T-helper 17 cell (primary cell): Measurements from ENCODE around the gene SUSD3. TPM values are rescaled to one million over a fixed set of nuclear protein-coding genes. Genes with fewer than 3 reads are reported as not detected.
A peak's percentile ranks its signal among the peaks of the same experiment; 100 is the strongest.
"Not testable (repeated sequence)": the region's sequence is repeated elsewhere in the genome, so short reads cannot be mapped to it uniquely, and the experiment has no call there.

Experiments
- ATAC-seq: fragments of 150-1000 bp; cut with Tn5 transposase; 2 replicates; pipeline ENCODE4 v1.10.0; 2021; ENCODE audit warnings: mild to moderate bottlenecking, moderate library complexity
- DNase-seq, 3 donors: peaks; one replicate each; pipeline versions ENCODE4 v3.0.0 to v3.0.0-alpha.2; 2020 to 2021
- H3K9me3 ChIP-seq: one replicate; pipeline ENCODE4 v1.7.0; 2013; ENCODE audit warnings: low read length, mild to moderate bottlenecking; ENCODE audit not compliant: control insufficient read depth, poor library complexity, severe bottlenecking
- H3K27ac Mint-ChIP-seq: one replicate; pipeline ENCODE4 v1.8.0; 2022; ENCODE audit warnings: mild to moderate bottlenecking, moderate library complexity, mixed read lengths
- H3K27me3 Mint-ChIP-seq: one replicate; pipeline ENCODE4 v1.8.0; 2022; ENCODE audit warnings: mixed read lengths
- H3K36me3 Mint-ChIP-seq: one replicate; pipeline ENCODE4 v1.8.0; 2022; ENCODE audit warnings: low read depth, mixed read lengths
- H3K4me1 Mint-ChIP-seq: one replicate; pipeline ENCODE4 v1.8.0; 2022; ENCODE audit warnings: mild to moderate bottlenecking, mixed read lengths
- H3K4me3 Mint-ChIP-seq: one replicate; pipeline ENCODE4 v1.8.0; 2022; ENCODE audit warnings: mild to moderate bottlenecking, moderate library complexity, mixed read lengths
- total RNA-seq, 4 donors: library from RNA in 2 of 4; stranded (reverse) in 2 of 4; gene quantifications; one replicate each; pipeline ENCODE4 v1.2.3 and lab custom pipeline; 2022 to 2026

The SUSD3 gene
- 10 to 100 TPM; 47.2 to 62.3 TPM for total RNA-seq
- total RNA-seq (lab: John Stamatoyannopoulos, UW): 25.2 to 48.7 reads per million in 2 donors

DNA sequence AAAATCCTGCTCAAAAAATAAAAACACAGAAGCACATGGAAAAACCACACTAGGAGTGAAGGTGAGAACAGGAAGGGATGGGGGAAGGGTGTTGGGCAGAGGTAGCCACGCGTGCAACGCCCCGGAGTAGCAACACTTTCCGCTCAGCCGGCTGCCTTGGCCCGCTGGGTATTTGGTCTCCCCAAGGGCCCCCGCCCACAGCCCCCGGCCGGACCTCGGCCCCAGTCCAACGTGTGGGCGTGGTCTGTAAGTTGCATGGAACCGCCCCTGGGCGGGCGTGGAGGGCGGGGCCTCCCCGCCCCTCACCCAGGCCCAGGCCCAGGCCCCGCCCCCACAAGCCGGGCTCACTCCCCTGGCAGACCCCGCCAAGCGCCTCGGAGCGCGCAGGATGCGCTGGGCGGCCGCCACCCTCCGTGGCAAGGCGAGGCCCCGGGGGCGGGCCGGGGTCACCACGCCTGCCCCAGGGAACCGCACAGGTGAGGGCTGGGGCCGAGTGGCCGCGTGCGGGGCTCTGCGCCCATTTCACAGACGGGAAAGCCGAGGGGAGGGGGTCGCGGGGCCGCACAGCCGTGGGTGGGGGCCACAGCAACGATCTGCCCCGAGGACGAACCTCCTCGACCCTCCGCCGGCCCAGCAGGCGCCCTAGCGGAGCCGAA lies at the start of gene SUSD3:
SUSD3 (plus strand) TSS at position 347 of the 656 bp plus-strand sequence; CDS start at position 389, 42 bp downstream.
- H3K36me3 Mint-ChIP-seq: no peaks in the 10 kb centered on the region
- peak within 1 kb of the TSS; percentile 100 for H3K27ac Mint-ChIP-seq
- H3K27me3 Mint-ChIP-seq: no peaks in the 10 kb centered on the region
- no peaks in the 10 kb centered on the region for H3K9me3 ChIP-seq
- ATAC-seq (peak; percentile 75), DNase-seq (peak; percentile 48 to 70 (median 63))
- H3K4me1 Mint-ChIP-seq: peaks cover 45% of the 10 kb centered on the region
- peak within 1 kb of the TSS; percentile 92 for H3K4me3 Mint-ChIP-seq

DNA sequence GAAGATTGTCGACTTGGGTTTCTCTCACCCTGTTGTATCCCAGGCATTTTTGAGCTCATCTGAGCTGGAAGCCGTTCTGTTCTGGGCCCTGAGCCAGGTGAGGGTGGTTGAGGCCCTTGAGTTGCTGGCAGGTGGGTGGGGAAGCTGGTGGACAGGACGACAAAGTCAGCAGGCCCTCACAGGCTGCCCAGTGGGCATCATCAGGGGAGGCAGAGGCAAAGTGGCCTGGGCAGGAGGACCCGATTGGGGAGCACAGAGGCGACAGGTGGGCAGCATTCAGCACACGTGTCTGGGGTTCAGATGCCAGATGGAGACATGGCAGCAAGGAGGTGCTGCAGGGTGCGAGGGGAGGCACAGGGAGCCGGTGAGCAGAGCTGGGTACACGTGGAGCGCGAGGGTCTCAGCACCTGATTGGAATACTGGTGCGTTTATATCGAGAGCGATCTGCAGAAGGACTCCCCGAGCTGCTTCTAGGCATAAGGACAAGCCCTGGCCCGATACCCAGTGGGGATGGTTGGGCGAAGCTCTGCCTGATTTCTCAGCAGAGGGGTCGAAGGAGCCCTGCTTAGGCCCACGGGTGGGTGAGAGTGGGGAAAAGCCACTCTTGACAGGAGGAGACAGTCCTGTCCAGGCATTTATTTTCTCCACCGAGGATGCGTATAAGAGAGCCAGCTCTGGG lies 49.0 kb upstream of the SUSD3 start:
- H3K27me3 Mint-ChIP-seq: no peaks in the 10 kb centered on the region
- peak overlapping the region; percentile 79 for H3K27ac Mint-ChIP-seq
- H3K36me3 Mint-ChIP-seq: peaks cover 8% of the 10 kb centered on the region
- no peaks in the 10 kb centered on the region for H3K9me3 ChIP-seq
- H3K4me1 Mint-ChIP-seq: peaks cover 21% of the 10 kb centered on the region
- no peak overlapping the region for H3K4me3 Mint-ChIP-seq
- ATAC-seq: no peak
- no peak for DNase-seq

DNA sequence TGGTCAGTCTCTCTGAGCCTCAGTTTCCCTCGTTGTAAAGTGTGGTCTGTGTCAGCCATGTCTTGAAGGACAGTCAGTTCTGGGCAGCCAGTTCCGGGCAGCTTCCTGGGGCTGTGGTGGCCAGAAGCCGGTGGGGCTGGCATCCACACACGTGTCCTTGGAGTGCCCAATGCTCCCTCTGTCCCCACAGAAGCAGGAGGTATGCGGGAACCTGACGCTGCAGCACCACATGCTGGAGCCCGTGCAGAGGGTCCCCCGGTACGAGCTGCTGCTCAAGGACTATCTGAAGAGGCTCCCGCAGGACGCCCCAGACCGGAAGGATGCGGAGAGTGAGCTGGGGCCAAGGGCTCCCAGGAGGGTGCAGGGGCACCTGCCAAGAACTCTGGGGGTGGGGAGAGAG lies 48.4 kb upstream of the SUSD3 start:
- no peak for ATAC-seq
- Mint-ChIP-seq H3K36me3 (peaks cover 8% of the 10 kb centered on the region), H3K27me3 (no peaks in the 10 kb centered on the region), H3K4me1 (peaks cover 21% of the 10 kb centered on the region), H3K27ac (peak overlapping the region; percentile 75), H3K4me3 (no peak overlapping the region)
- DNase-seq: no peak
- H3K9me3 ChIP-seq: no peaks in the 10 kb centered on the region

DNA sequence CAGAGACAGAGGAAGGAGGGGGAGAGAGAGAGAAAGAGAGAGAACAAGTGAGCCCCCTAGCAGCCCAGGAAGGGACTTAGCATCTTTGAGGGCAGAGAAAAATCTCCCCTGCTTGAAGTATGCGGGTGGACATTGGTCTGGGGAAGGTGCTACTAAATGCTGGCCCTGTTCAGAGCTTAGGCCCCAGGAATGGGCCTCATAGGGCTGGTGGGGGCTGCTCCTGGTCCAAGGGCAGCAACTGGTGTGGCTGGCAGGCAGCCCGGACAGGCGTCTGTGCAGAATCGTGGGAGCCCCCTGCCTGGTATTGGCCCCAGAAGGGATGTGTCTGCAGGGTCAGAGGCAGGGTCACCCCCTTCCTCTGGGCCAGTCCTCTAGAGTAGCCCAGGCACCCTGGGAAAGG lies 47.8 kb upstream of the SUSD3 start:
- peaks cover 8% of the 10 kb centered on the region for H3K36me3 Mint-ChIP-seq
- H3K4me3 Mint-ChIP-seq: no peak overlapping the region
- H3K27me3 Mint-ChIP-seq: no peaks in the 10 kb centered on the region
- no peaks in the 10 kb centered on the region for H3K9me3 ChIP-seq
- peaks cover 20% of the 10 kb centered on the region for H3K4me1 Mint-ChIP-seq
- DNase-seq (no peak), ATAC-seq (no peak)
- H3K27ac Mint-ChIP-seq: peak overlapping the region; percentile 75

DNA sequence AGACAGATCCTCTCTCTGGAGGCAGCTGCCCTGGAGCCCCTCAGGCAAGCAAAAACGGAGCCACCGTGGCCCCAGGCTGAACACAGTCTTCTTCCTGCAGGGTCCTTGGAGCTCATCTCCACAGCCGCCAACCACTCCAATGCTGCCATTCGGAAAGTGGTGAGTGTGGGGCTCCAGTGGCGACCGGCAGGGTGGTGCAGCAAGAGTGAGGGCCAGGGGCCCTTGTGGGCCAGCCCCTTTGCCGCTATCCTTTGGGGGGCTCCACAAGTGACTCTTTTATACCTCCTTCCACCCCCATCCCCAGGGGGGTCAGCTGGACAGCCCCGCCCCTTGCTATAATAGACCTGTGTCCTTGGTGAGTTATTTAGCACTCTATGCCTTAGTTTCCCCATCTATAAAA lies 47.4 kb upstream of the SUSD3 start:
- H3K27ac Mint-ChIP-seq: peak overlapping the region; percentile 75
- H3K9me3 ChIP-seq: no peaks in the 10 kb centered on the region
- no peak for ATAC-seq
- peaks cover 5% of the 10 kb centered on the region for H3K36me3 Mint-ChIP-seq
- DNase-seq: no peak
- no peak overlapping the region for H3K4me3 Mint-ChIP-seq
- H3K4me1 Mint-ChIP-seq: peaks cover 18% of the 10 kb centered on the region
- no peaks in the 10 kb centered on the region for H3K27me3 Mint-ChIP-seq

DNA sequence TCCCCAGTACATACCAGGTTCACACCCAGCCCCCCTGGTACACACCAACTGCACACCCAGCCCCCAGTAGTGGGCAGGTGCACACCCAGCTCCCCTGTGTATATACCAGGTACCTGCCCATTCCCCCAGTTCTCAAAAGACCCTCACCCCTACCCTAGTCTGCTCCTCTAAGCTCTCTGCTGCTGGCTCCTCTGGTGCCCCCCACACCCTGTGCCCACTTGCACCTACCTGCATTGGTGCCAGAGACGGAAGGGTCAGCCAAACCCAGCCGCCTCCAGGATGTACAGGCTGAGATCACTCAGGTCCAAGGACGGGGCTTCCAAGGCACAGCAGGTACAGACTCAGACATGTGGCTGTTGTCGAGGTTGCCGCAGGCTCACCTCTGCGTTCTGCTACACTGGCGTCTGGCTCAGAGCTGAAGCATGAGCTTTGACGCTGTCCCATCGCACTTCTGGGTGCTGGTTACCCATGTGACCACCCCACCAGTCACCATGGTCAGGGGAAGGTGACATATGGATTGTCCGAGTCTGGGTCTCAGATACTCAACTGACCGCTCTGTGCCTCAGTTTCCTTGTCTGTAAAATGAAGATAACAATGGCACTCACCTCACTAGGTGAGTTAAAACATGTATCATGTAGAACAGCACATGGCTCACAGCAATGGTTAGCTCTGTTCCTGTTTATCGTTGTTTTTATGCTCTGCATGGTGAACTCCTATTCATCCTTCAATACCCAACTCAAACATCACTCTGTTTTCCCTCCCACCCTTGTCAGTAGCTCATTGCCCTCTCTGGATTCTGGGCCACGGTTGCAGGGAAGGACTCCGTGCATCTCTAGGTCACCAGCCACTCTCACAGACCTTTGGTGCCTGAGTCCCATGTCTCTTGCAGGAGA lies 45.3 kb upstream of the SUSD3 start:
- no peaks in the 10 kb centered on the region for H3K9me3 ChIP-seq
- DNase-seq (no peak), ATAC-seq (no peak)
- peaks cover 3% of the 10 kb centered on the region for H3K36me3 Mint-ChIP-seq
- no peaks in the 10 kb centered on the region for H3K27me3 Mint-ChIP-seq
- peak overlapping the region; percentile 19 for H3K27ac Mint-ChIP-seq
- H3K4me1 Mint-ChIP-seq: peaks cover 20% of the 10 kb centered on the region
- H3K4me3 Mint-ChIP-seq: no peak overlapping the region

DNA sequence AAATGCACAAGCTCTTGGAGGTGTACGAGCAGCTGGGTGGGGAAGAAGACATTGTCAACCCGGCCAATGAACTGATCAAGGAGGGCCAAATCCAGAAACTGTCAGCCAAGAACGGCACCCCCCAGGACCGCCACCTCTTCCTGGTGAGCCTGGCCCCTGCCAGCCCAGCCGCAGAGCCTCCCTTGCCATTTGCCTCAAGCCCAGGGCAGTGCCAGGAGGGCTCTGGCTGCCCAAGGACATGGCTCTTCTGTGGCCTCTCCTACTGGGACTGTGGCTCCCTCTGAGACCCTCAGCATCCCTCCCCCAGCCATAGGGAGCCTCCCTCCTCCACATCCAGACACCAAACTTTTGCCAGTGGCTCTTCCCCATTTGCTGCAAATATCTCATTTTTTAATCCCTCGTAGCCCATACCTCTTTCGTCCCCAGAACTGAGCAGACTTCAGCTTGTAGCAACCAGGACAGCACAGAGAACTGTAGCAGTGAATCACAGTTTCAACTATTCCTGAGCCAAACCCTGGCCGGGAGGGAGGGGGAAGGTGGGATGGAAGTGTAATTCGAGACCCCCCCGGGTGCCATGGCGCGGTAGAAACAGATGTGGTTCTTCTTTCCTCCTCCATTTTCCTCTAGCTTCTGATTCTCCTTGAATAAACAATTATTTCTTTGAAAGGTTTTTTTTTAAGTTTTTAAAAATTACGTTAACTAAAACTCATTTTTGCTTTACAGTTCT lies 44.5 kb upstream of the SUSD3 start:
- Mint-ChIP-seq H3K27me3 (no peaks in the 10 kb centered on the region), H3K36me3 (peaks cover 3% of the 10 kb centered on the region), H3K4me1 (peaks cover 16% of the 10 kb centered on the region), H3K4me3 (no peak overlapping the region), H3K27ac (peak overlapping the region; percentile 51)
- DNase-seq: no peak
- ATAC-seq: no peak
- no peaks in the 10 kb centered on the region for H3K9me3 ChIP-seq

DNA sequence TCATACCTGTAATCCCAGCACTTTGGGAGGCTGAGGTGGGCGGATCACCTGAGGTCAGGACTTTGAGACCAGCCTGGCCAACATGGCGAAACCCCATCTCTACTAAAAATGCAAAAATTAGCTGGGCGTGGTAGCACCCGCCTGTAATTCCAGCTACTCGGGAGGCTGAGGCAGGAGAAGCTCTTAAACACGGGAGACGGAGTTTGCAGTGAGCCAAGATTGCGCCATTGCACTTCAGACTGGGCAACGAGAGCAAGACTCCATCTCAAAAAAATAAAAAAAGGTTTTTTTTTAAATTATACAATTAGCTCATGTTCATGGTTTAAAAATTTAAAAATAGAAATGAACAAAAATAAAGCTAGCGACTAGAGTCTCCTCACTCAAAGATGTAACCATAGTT lies 43.3 kb upstream of the SUSD3 start:
- DNase-seq, H3K36me3 Mint-ChIP-seq, H3K9me3 ChIP-seq, H3K27me3 Mint-ChIP-seq, H3K4me3 Mint-ChIP-seq, ATAC-seq: not testable (repeated sequence)
- peak overlapping the region; percentile 51 for H3K27ac Mint-ChIP-seq
- H3K4me1 Mint-ChIP-seq: peaks cover 18% of the 10 kb centered on the region

DNA sequence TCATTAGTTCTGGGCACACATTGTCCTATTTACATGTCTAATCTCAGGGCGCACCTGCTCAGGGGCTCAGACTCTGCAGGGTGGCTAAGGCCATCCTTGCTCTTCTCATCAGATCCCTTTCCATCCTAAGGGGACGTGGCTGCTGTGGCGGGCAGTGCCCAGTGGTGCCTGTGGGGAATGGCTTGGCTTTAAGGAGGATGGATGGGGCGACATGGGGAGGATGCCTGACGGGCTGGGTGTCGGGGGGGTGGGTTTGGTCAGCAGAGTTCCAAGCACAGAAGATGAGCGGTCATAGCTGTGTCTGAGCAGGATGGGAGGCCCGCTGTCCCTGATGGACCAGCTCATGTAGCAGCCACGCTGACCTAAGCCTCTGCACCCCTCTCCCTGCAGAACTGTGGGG lies 40.9 kb upstream of the SUSD3 start:
- ATAC-seq (no peak), DNase-seq (no peak)
- peaks cover 6% of the 10 kb centered on the region for H3K36me3 Mint-ChIP-seq
- H3K27me3 Mint-ChIP-seq: no peaks in the 10 kb centered on the region
- H3K27ac Mint-ChIP-seq: peak overlapping the region; percentile 56
- H3K9me3 ChIP-seq: no peaks in the 10 kb centered on the region
- H3K4me3 Mint-ChIP-seq: no peak overlapping the region
- peaks cover 17% of the 10 kb centered on the region for H3K4me1 Mint-ChIP-seq

DNA sequence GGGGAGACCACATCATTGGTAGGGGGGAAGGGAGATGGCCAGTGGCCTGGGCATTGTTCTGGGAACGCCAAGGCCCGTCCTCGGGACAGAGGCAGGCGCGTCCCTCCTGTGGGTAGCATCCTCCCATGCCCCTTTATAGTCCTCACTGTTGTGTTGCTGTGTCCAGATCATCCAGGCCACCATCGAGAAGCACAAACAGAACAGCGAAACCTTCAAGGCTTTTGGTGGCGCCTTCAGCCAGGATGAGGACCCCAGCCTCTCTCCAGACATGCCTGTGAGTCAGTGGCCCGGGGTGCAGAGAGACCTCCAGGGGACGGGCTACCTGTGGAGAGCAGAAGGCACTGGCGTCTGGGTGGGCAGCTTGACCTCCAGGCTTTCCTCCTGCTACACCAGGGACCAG lies 38.4 kb upstream of the SUSD3 start:
- H3K9me3 ChIP-seq: no peaks in the 10 kb centered on the region
- Mint-ChIP-seq H3K4me1 (peaks cover 23% of the 10 kb centered on the region), H3K4me3 (no peak overlapping the region), H3K27me3 (no peaks in the 10 kb centered on the region), H3K27ac (peak overlapping the region; percentile 99), H3K36me3 (peaks cover 12% of the 10 kb centered on the region)
- DNase-seq (no peak), ATAC-seq (no peak)

DNA sequence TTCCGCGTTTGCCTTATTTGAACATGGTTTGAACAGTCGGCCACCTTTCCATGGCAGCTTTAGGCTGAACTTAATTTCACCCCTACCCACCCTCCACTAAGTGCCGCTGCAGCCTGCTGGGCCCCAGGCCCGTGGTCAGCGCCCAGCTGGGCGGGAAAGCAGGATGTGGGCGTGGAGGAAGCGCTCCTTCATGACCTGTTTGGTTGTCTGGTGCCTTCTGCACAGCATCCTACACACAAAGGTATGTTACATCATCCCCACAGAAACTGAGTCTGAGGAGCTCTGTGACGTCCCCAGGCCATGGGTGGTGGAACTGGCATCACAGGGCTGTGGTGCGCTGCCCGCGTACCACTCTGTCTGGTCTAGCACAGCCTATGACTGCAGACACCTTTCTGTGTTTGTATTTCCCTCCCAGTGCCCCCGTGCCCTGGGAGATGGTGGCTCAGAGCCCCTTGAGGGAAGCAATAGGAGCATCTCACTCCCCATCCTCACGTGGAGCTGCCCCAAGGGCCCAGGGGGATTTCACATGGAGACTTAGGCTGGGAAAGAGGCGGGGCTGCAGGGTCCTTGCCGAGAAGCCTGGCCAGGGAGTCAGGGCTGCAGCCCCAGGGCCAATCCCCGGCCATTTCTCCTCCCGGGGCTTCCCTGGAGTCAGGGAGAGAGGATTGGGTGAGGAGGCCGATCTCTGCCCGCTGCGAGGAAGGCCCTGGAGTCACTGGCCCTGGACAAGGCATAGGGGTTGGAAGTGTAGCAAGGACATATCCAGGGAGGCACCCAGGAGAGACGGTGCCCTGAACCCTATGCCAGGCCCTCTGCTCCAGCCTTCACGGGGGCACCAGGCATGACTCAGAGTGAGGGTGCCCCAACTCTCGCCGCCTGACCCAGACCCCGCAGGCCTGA lies 37.5 kb upstream of the SUSD3 start:
- H3K9me3 ChIP-seq: no peaks in the 10 kb centered on the region
- Mint-ChIP-seq H3K27ac (peak overlapping the region; percentile 99), H3K4me3 (no peak overlapping the region), H3K36me3 (peaks cover 12% of the 10 kb centered on the region), H3K27me3 (no peaks in the 10 kb centered on the region), H3K4me1 (peaks cover 28% of the 10 kb centered on the region)
- DNase-seq: peak in 1 of 3 donors; percentile 51
- peak; percentile 79 for ATAC-seq

DNA sequence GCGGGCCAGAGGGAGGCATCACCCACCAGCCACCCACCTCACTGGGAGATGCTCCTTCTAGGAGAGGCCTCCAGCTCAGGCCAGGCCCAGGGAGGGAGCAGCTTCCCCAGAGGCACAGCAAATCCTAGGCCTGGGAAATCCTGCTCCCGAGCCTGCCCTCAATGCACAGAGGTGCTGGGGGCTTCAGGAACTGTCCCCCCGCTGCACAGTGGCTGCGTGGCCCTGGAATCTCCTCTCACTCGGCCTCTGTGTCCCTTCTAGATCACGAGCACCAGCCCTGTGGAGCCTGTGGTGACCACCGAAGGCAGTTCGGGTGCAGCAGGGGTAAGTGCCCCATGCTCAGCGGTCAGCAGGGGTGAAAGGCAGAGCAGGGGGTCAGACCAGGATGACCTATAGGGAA lies 36.4 kb upstream of the SUSD3 start:
- no peak for DNase-seq
- no peaks in the 10 kb centered on the region for H3K9me3 ChIP-seq
- Mint-ChIP-seq H3K27me3 (no peaks in the 10 kb centered on the region), H3K4me3 (no peak overlapping the region), H3K36me3 (peaks cover 12% of the 10 kb centered on the region), H3K27ac (peak overlapping the region; percentile 99), H3K4me1 (peaks cover 33% of the 10 kb centered on the region)
- ATAC-seq: no peak
